ENCODE measurements around the gene MAN1A1.

DNA sequence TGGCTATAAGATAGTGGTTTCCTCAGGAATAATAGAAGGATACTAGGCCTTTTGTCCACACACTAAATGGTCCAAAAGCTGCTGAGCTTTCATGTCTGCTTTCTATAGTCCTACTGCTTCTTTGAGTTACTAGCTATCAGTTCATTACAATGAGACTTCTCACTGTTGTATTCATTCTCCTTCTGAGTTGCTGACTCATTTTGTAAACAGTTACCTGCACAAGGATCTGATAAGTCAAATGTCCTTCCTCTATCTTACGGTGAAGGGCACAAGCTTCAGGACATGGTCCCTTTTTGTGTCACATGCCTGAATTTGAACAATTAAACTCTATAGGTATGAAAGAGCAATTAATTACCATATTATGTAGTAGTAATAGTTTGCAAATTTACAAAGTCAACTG, 90.5 kb downstream of the MAN1A1 start:
- TF ChIP-seq, protein P1, sequence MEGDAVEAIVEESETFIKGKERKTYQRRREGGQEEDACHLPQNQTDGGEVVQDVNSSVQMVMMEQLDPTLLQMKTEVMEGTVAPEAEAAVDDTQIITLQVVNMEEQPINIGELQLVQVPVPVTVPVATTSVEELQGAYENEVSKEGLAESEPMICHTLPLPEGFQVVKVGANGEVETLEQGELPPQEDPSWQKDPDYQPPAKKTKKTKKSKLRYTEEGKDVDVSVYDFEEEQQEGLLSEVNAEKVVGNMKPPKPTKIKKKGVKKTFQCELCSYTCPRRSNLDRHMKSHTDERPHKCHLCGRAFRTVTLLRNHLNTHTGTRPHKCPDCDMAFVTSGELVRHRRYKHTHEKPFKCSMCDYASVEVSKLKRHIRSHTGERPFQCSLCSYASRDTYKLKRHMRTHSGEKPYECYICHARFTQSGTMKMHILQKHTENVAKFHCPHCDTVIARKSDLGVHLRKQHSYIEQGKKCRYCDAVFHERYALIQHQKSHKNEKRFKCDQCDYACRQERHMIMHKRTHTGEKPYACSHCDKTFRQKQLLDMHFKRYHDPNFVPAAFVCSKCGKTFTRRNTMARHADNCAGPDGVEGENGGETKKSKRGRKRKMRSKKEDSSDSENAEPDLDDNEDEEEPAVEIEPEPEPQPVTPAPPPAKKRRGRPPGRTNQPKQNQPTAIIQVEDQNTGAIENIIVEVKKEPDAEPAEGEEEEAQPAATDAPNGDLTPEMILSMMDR (conservative IDR thresholded peaks at IDR 0.05; ENCODE audit: low read length), result no peak
- TF ChIP-seq EZH2phosphoT487 (IDR thresholded peaks at IDR 0.05; ENCODE audit: borderline replicate concordance), result no peak

Measured in Loucy (cell line).